Liver (tissue), 3 donors: Measurements from ENCODE around the gene KANSL3.

Experiments
- ATF3 ChIP-seq: IDR thresholded peaks from 2 replicates; pipeline ENCODE4 v1.6.1; 2016; ENCODE audit warnings: antibody characterized with exemption
- CTCF ChIP-seq: fragments of 150-350 bp; IDR thresholded peaks from 2 replicates; pipeline ENCODE4 v1.5.1; 2017; ENCODE audit warnings: improper control_type of control experiment, low read depth, low read length; ENCODE audit not compliant: missing input control
- EGR1 ChIP-seq, 2 donors: IDR thresholded peaks; 2 replicates each; pipeline ENCODE4 v1.6.1; 2016 to 2018; ENCODE audit warnings: antibody characterized with exemption in 2 of 2, low read depth in 2 of 2
- FOXA2 ChIP-seq: IDR thresholded peaks from 2 replicates; pipeline ENCODE4 v1.6.1; 2016; ENCODE audit warnings: antibody characterized with exemption
- GABPA ChIP-seq, 2 donors: IDR thresholded peaks in 1 of 2; conservative IDR thresholded peaks in 1 of 2; 2 replicates each; pipeline ENCODE4 v1.6.1; 2016; ENCODE audit warnings: antibody characterized with exemption in 2 of 2, mild to moderate bottlenecking in 1 of 2, moderate library complexity in 1 of 2
- HNF4A ChIP-seq, 2 donors: conservative IDR thresholded peaks; 2 replicates each; pipeline ENCODE4 v1.6.1; 2016; ENCODE audit warnings: antibody characterized with exemption in 2 of 2, mild to moderate bottlenecking in 2 of 2
- JUND ChIP-seq, 2 donors: IDR thresholded peaks; 2 replicates each; pipeline ENCODE4 v1.6.1; 2016; ENCODE audit warnings: antibody characterized with exemption in 2 of 2
- RAD21 ChIP-seq, 2 donors: IDR thresholded peaks; 2 replicates each; pipeline ENCODE4 v1.6.1; 2016; ENCODE audit warnings: antibody characterized with exemption in 2 of 2, mild to moderate bottlenecking in 2 of 2
- REST ChIP-seq: IDR thresholded peaks from 2 replicates; pipeline ENCODE4 v1.6.1; 2016; ENCODE audit warnings: antibody characterized with exemption, mild to moderate bottlenecking
- RXRA ChIP-seq, 2 donors: IDR thresholded peaks; 2 replicates each; pipeline ENCODE4 v1.6.1; 2017 to 2018; ENCODE audit warnings: antibody characterized with exemption in 2 of 2, mild to moderate bottlenecking in 1 of 2
- SP1 ChIP-seq: IDR thresholded peaks from 2 replicates; pipeline ENCODE4 v1.6.1; 2018; ENCODE audit warnings: antibody characterized with exemption, mild to moderate bottlenecking
- TAF1 ChIP-seq: conservative IDR thresholded peaks from 2 replicates; pipeline ENCODE4 v1.6.1; 2016; ENCODE audit warnings: antibody characterized with exemption, mild to moderate bottlenecking
- TF ChIP-seq, protein P1 (sequence below): IDR thresholded peaks from 2 replicates; pipeline ENCODE4 v1.6.1; 2016; ENCODE audit warnings: antibody characterized with exemption
- donor health status: healthy.
- donor health status: healthy.

GRCh38 chr2:96564563-96564962 is 73.5 kb downstream of the KANSL3 start:
- TF ChIP-seq EGR1 (IDR thresholded peaks at IDR 0.05; ENCODE audit: low read depth in 2 of 2) (no peak), CTCF (no peak), JUND (IDR thresholded peaks at IDR 0.05) (no peak), RXRA (IDR thresholded peaks at IDR 0.05) (no peak), REST (no peak), HNF4A (conservative IDR thresholded peaks at IDR 0.05) (no peak), RAD21 (IDR thresholded peaks at IDR 0.05) (no peak), TAF1 (no peak), ATF3 (no peak), FOXA2 (no peak), GABPA (IDR thresholded peaks at IDR 0.05 in 1 of 2, conservative IDR thresholded peaks at IDR 0.05 in 1 of 2) (no peak), SP1 (no peak)
- TF ChIP-seq, protein P1, sequence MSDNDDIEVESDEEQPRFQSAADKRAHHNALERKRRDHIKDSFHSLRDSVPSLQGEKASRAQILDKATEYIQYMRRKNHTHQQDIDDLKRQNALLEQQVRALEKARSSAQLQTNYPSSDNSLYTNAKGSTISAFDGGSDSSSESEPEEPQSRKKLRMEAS: no peak
